ENCODE data around the gene KCNAB2.

KCNAB2 gene

DNA sequence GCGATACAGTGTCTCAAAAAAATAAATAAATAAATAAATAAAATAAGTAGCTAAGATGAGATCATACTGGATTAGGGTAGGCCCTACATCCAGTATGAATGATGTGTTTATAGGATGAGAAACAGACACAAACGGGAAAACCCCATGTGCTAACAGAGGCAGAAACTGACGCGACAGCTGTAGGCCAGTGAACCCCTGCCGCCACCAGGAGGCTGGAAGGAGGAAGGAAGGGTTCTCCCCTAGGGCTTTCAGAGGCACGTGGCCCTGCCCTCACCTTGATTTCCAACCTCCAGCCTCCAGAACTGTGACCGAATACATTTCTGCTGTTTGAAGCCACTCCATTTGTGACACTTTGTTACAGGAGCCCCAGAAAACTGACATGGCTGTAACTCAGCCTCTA, 95.9 kb downstream of the KCNAB2 start:
- Histone ChIP-seq H3K4me2 (ENCODE audit: low read length) (no peak overlapping the region), H2AFZ (ENCODE audit: low read length) (no peak overlapping the region), H3K9me3 (ENCODE audit: low read length) (no peaks in the 10 kb centered on the region), H3K9me2 (ENCODE audit: low read depth, low read length) (no peaks in the 10 kb centered on the region), H3K9ac (ENCODE audit: low read length) (no peak overlapping the region), H3K4me1 (ENCODE audit: insufficient read depth, low read length, severe bottlenecking) (no peaks in the 10 kb centered on the region), H3K27me3 (ENCODE audit: insufficient read depth, low read length) (no peaks in the 10 kb centered on the region), H3F3A (ENCODE audit: insufficient read depth, low read length) (no peaks in the 10 kb centered on the region), H3K36me3 (ENCODE audit: insufficient read depth, low read length) (no peaks in the 10 kb centered on the region), H4K20me1 (ENCODE audit: insufficient read depth, low read length) (no peaks in the 10 kb centered on the region), H3K79me2 (ENCODE audit: insufficient read depth, low read length) (no peaks in the 10 kb centered on the region), H3K27ac (ENCODE audit: low read depth, low read length, poor library complexity, severe bottlenecking) (no peak overlapping the region), H3K4me3 (ENCODE audit: low read depth, low read length, poor library complexity, severe bottlenecking) (no peak overlapping the region)
- peak; percentile 30; the same call in 1 of the 2 replicates for TF ChIP-seq CTCF (IDR thresholded peaks at IDR 0.05; ENCODE audit: low read length)
- no peak for TF ChIP-seq EZH2 (IDR thresholded peaks at IDR 0.05; ENCODE audit: borderline replicate concordance, low read length)

- H3K27ac ChIP-seq (ENCODE audit: low read depth, low read length, poor library complexity, severe bottlenecking) = no peak overlapping the region
- H3K27me3 ChIP-seq (ENCODE audit: insufficient read depth, low read length) = no peaks in the 10 kb centered on the region
These were observed 96.4 kb downstream of the KCNAB2 start for GRCh38 chr1:6142036-6142621.

GRCh38 chr1:6142734-6143133, 97.0 kb downstream of the KCNAB2 start:
- no peaks in the 10 kb centered on the region for H3K4me1 ChIP-seq (ENCODE audit: insufficient read depth, low read length, severe bottlenecking)
- H3K4me3 ChIP-seq (ENCODE audit: low read depth, low read length, poor library complexity, severe bottlenecking) = no peak overlapping the region
- no peaks in the 10 kb centered on the region for H3K27me3 ChIP-seq (ENCODE audit: insufficient read depth, low read length)

More at GRCh38 chr1:6142036-6142621, 96.4 kb downstream of the KCNAB2 start:
- Histone ChIP-seq H3K9ac (ENCODE audit: low read length) (no peak overlapping the region), H3K4me2 (ENCODE audit: low read length) (no peak overlapping the region), H3K4me1 (ENCODE audit: insufficient read depth, low read length, severe bottlenecking) (no peaks in the 10 kb centered on the region), H2AFZ (ENCODE audit: low read length) (no peak overlapping the region), H3K9me3 (ENCODE audit: low read length) (no peaks in the 10 kb centered on the region), H3K36me3 (ENCODE audit: insufficient read depth, low read length) (no peaks in the 10 kb centered on the region), H3K79me2 (ENCODE audit: insufficient read depth, low read length) (no peaks in the 10 kb centered on the region), H3K4me3 (ENCODE audit: low read depth, low read length, poor library complexity, severe bottlenecking) (no peak overlapping the region), H3K9me2 (ENCODE audit: low read depth, low read length) (no peaks in the 10 kb centered on the region), H4K20me1 (ENCODE audit: insufficient read depth, low read length) (no peaks in the 10 kb centered on the region), H3F3A (ENCODE audit: insufficient read depth, low read length) (no peaks in the 10 kb centered on the region)
- no peak for TF ChIP-seq CTCF (IDR thresholded peaks at IDR 0.05; ENCODE audit: low read length)
- TF ChIP-seq EZH2 (IDR thresholded peaks at IDR 0.05; ENCODE audit: borderline replicate concordance, low read length) = no peak

More at GRCh38 chr1:6142734-6143133, 97.0 kb downstream of the KCNAB2 start:
- no peak for TF ChIP-seq CTCF (IDR thresholded peaks at IDR 0.05; ENCODE audit: low read length)
- TF ChIP-seq EZH2 (IDR thresholded peaks at IDR 0.05; ENCODE audit: borderline replicate concordance, low read length) = no peak
- Histone ChIP-seq H2AFZ (ENCODE audit: low read length) (no peak overlapping the region), H4K20me1 (ENCODE audit: insufficient read depth, low read length) (no peaks in the 10 kb centered on the region), H3K4me2 (ENCODE audit: low read length) (no peak overlapping the region), H3K9ac (ENCODE audit: low read length) (no peak overlapping the region), H3F3A (ENCODE audit: insufficient read depth, low read length) (no peaks in the 10 kb centered on the region), H3K9me3 (ENCODE audit: low read length) (no peaks in the 10 kb centered on the region), H3K79me2 (ENCODE audit: insufficient read depth, low read length) (no peaks in the 10 kb centered on the region), H3K36me3 (ENCODE audit: insufficient read depth, low read length) (no peaks in the 10 kb centered on the region), H3K9me2 (ENCODE audit: low read depth, low read length) (no peaks in the 10 kb centered on the region), H3K27ac (ENCODE audit: low read depth, low read length, poor library complexity, severe bottlenecking) (no peak overlapping the region)
